H54 (cell line): ENCODE data around the gene PCED1A.
A peak's percentile ranks its signal among the peaks of the same experiment; 100 is the strongest.
"Not testable (repeated sequence)": the region's sequence is repeated elsewhere in the genome, so short reads cannot be mapped to it uniquely, and the experiment has no call there.

Experiments
- DNase-seq: peaks from one replicate; pipeline ENCODE4 v3.0.0; 2011; ENCODE audit warnings: low spot score, mixed read lengths; ENCODE audit not compliant: insufficient read length
- FAIRE-seq: peaks from 3 replicates; lab custom pipeline; 2011; peaks lifted over from hg19 to GRCh38; lab: Jason Lieb, UNC
- POLR2A ChIP-seq: IDR thresholded peaks from 2 replicates; pipeline ENCODE4 v1.6.1; 2011; ENCODE audit warnings: low read depth, mild to moderate bottlenecking, low read length

Gene PCED1A

GRCh38 chr20:2846698-2847097 is 6.2 kb upstream of the PCED1A start:
- TF ChIP-seq POLR2A: no peak
- DNase-seq (no peak), FAIRE-seq (no peak)

- no peak for TF ChIP-seq POLR2A
- no peak for DNase-seq
Observed at GRCh38 chr20:2845607-2846006, 5.2 kb upstream of the PCED1A start.

GRCh38 chr20:2840967-2841531 is 594 bp upstream of the PCED1A start:
- FAIRE-seq: no peak
- peak; percentile 89 for DNase-seq

More at GRCh38 chr20:2845607-2846006, 5.2 kb upstream of the PCED1A start:
- no peak for FAIRE-seq

GRCh38 chr20:2839732-2840137 is 720 bp downstream of the PCED1A start:
- TF ChIP-seq POLR2A: no peak
- DNase-seq (no peak), FAIRE-seq (no peak)

More at GRCh38 chr20:2840967-2841531, 594 bp upstream of the PCED1A start:
- TF ChIP-seq POLR2A: no peak

GRCh38 chr20:2838847-2839671 is 1.4 kb downstream of the PCED1A start:
- DNase-seq: no peak
- TF ChIP-seq POLR2A: no peak
- no peak for FAIRE-seq

- no peak for DNase-seq
- no peak for TF ChIP-seq POLR2A
- FAIRE-seq: no peak
Observed at GRCh38 chr20:2838170-2838797, 2.2 kb downstream of the PCED1A start.

- no peak for TF ChIP-seq POLR2A
- FAIRE-seq: no peak
- no peak for DNase-seq
Observed at GRCh38 chr20:2837221-2837960, 3.1 kb downstream of the PCED1A start.

- TF ChIP-seq POLR2A: no peak
- FAIRE-seq (no peak), DNase-seq (no peak)
Observed at GRCh38 chr20:2836035-2836434, 4.4 kb downstream of the PCED1A start.

- TF ChIP-seq POLR2A: no peak
- no peak for DNase-seq
- no peak for FAIRE-seq
Observed at GRCh38 chr20:2835331-2835796, 5.1 kb downstream of the PCED1A start.

GRCh38 chr20:2834401-2835110 is 5.9 kb downstream of the PCED1A start:
- FAIRE-seq (no peak), DNase-seq (no peak)
- no peak for TF ChIP-seq POLR2A

GRCh38 chr20:2833761-2834160 is 6.7 kb downstream of the PCED1A start:
- no peak for TF ChIP-seq POLR2A
- no peak for FAIRE-seq
- DNase-seq: no peak

- not testable (repeated sequence) for DNase-seq, FAIRE-seq
Observed at GRCh38 chr20:2831206-2831605, 9.2 kb downstream of the PCED1A start.

GRCh38 chr20:2829376-2829775 is 11.1 kb downstream of the PCED1A start:
- no peak for DNase-seq
- TF ChIP-seq POLR2A: no peak
- FAIRE-seq: no peak
